IMR-90 (cell line): ENCODE measurements around the gene CARD18. TPM values are rescaled to one million over a fixed set of nuclear protein-coding genes. Genes with fewer than 3 reads are reported as not detected.

Experiments
- ATAC-seq: fragments of 200-7000 bp; cut with Tn5 transposase; 2 replicates; pipeline ENCODE4 v1.9.1; 2020; ENCODE audit warnings: low read depth, mild to moderate bottlenecking, moderate library complexity
- BruUV-seq: library from RNA; stranded (reverse); fragments of 400-500 nt; replicated peaks from 2 replicates; lab custom pipeline; 2021; lab: Mats Ljungman, UMichigan
- CTCF ChIA-PET: fragments of 300-600 bp; formaldehyde crosslinking; extraction: SDS; loops from one replicate; lab custom pipeline; 2021; ENCODE audit warnings: antibody characterized with exemption; lab: Yijun Ruan, JAX
- POLR2A ChIA-PET: fragments of 300-600 bp; sonication (Branson Sonifier 250); formaldehyde crosslinking; loops from one replicate; lab custom pipeline; 2022; ENCODE audit warnings: antibody characterized with exemption; ENCODE audit not compliant: unreplicated experiment; lab: Charles Lee
- DNase-seq: peaks from one replicate; pipeline ENCODE4 v3.0.0; 2013
- H2AFZ ChIP-seq: replicated peaks from 2 replicates; pipeline ENCODE3; 2013; ENCODE audit warnings: low read length, mild to moderate bottlenecking; ENCODE audit not compliant: poor library complexity
- H2AK5ac ChIP-seq: 2 replicates; pipeline ENCODE4 v1.6.1; 2013; ENCODE audit warnings: low read depth, low read length, inconsistent platforms
- H2AK9ac ChIP-seq: replicated peaks from 2 replicates; pipeline ENCODE3; 2013; ENCODE audit warnings: mild to moderate bottlenecking, low read depth, low read length, moderate library complexity; ENCODE audit not compliant: poor library complexity
- H2BK120ac ChIP-seq: 2 replicates; pipeline ENCODE4 v1.6.1; 2013; ENCODE audit warnings: low read depth, low read length, inconsistent platforms
- H2BK15ac ChIP-seq: 3 replicates; pipeline ENCODE4 v1.6.1; 2013; ENCODE audit warnings: low read depth, low read length, inconsistent platforms
- H2BK20ac ChIP-seq: 2 replicates; pipeline ENCODE4 v1.6.1; 2013; ENCODE audit warnings: low read depth, mild to moderate bottlenecking, inconsistent platforms, low read length, moderate library complexity
- H2BK5ac ChIP-seq: 2 replicates; pipeline ENCODE4 v1.6.1; 2013; ENCODE audit warnings: mild to moderate bottlenecking, low read depth, low read length, inconsistent platforms; ENCODE audit not compliant: poor library complexity, severe bottlenecking
- H3K14ac ChIP-seq: replicated peaks from 2 replicates; pipeline ENCODE4 v1.6.1; 2013; ENCODE audit warnings: low read depth, low read length, inconsistent platforms
- H3K18ac ChIP-seq: 2 replicates; pipeline ENCODE4 v1.6.1; 2013; ENCODE audit warnings: low read depth, low read length, control low read depth
- H3K23ac ChIP-seq: 2 replicates; pipeline ENCODE4 v1.6.1; 2013; ENCODE audit warnings: low read depth, low read length, inconsistent platforms
- H3K27ac ChIP-seq: 2 replicates; pipeline ENCODE4 v1.5.1; 2013; ENCODE audit warnings: mild to moderate bottlenecking, control low read depth, low read length; ENCODE audit not compliant: insufficient read depth
- H3K27me3 ChIP-seq: 2 replicates; pipeline ENCODE4 v1.6.1; 2013; ENCODE audit warnings: low read length; ENCODE audit not compliant: control insufficient read depth, insufficient read depth
- H3K36me3 ChIP-seq: 2 replicates; pipeline ENCODE4 v1.6.1; 2013; ENCODE audit warnings: low read length, mixed read lengths; ENCODE audit not compliant: control insufficient read depth, insufficient read depth
- H3K4ac ChIP-seq: 2 replicates; pipeline ENCODE4 v1.6.1; 2013; ENCODE audit warnings: low read depth, low read length, inconsistent platforms
- H3K4me1 ChIP-seq: 2 replicates; pipeline ENCODE4 v1.6.1; 2013; ENCODE audit warnings: low read length, mixed read lengths; ENCODE audit not compliant: control insufficient read depth, insufficient read depth
- H3K4me2 ChIP-seq: 2 replicates; pipeline ENCODE4 v1.6.1; 2013; ENCODE audit warnings: low read depth, mild to moderate bottlenecking, control low read depth, low read length, moderate library complexity
- H3K4me3 ChIP-seq: 2 replicates; pipeline ENCODE4 v1.5.1; 2013; ENCODE audit warnings: low read depth, mild to moderate bottlenecking, control low read depth, low read length, moderate library complexity; ENCODE audit not compliant: insufficient read depth
- H3K56ac ChIP-seq: 2 replicates; pipeline ENCODE4 v1.6.1; 2013; ENCODE audit warnings: low read length, inconsistent platforms; ENCODE audit not compliant: insufficient read depth; ENCODE audit errors: extremely low read depth
- H3K79me1 ChIP-seq, 2 experiments: 2 replicates each; pipeline ENCODE4 v1.6.1; 2013; ENCODE audit warnings: low read length in 2 of 2, inconsistent platforms in 1 of 2, low read depth in 1 of 2
- H3K9ac ChIP-seq: 2 replicates; pipeline ENCODE4 v1.6.1; 2013; ENCODE audit warnings: low read depth, low read length, control low read depth
- H3K9me1 ChIP-seq: 2 replicates; pipeline ENCODE4 v1.6.1; 2013; ENCODE audit warnings: low read length, inconsistent platforms; ENCODE audit not compliant: insufficient read depth
- H3K9me3 ChIP-seq: 2 replicates; pipeline ENCODE4 v1.6.1; 2013; ENCODE audit warnings: low read length; ENCODE audit not compliant: control insufficient read depth, insufficient read depth
- H4K20me1 ChIP-seq: 2 replicates; pipeline ENCODE4 v1.6.1; 2013; ENCODE audit warnings: low read length, inconsistent platforms; ENCODE audit not compliant: insufficient read depth
- H4K5ac ChIP-seq: 2 replicates; pipeline ENCODE4 v1.6.1; 2013; ENCODE audit warnings: mild to moderate bottlenecking, low read depth, low read length, control low read depth
- H4K8ac ChIP-seq, 2 experiments: 2 replicates each; pipeline ENCODE4 v1.6.1; 2013; ENCODE audit warnings: low read depth in 2 of 2, low read length in 2 of 2, control low read depth in 1 of 2, inconsistent platforms in 1 of 2
- H4K91ac ChIP-seq: 2 replicates; pipeline ENCODE4 v1.6.1; 2013; ENCODE audit warnings: low read depth, low read length, inconsistent platforms; ENCODE audit not compliant: insufficient read depth
- CEBPB ChIP-seq: IDR thresholded peaks from 2 replicates; pipeline ENCODE4 v1.6.1; 2012; ENCODE audit warnings: low read depth, low read length, improper control_type of control experiment
- RAD21 ChIP-seq: IDR thresholded peaks from 2 replicates; pipeline ENCODE4 v1.6.1; 2012; ENCODE audit warnings: low read length, improper control_type of control experiment
- dilution Hi-C: fragments of 300-500 bp; cut with HindIII; formaldehyde crosslinking; loops from one replicate; pipeline ENCODE4 v1.14.3; 2018; ENCODE audit warnings: low sequenced_read_pairs; ENCODE audit not compliant: unreplicated experiment
- in situ Hi-C: fragments of 300-500 bp; cut with MboI; formaldehyde crosslinking; loops from 3 replicates; pipeline ENCODE4 v1.14.3; 2019; ENCODE audit warnings: low sequenced_read_pairs, inconsistent platforms, mixed read lengths
- intact Hi-C: fragments of 100-400 bp; cut with micrococcal nuclease; formaldehyde crosslinking; loops from 2 replicates; pipeline ENCODE4 v1.10.0; 2022
- polyA plus RNA-seq, 3 experiments: library from polyadenylated mRNA; depleted of rRNA; stranded (reverse); fragments of >200 nt; gene quantifications; 2 replicates each; pipeline ENCODE4 v1.2.3, GENCODE V29; 2012; ENCODE audit warnings: low replicate concordance in 1 of 3
- total RNA-seq: library from RNA; depleted of rRNA; stranded (reverse); fragments of >200 nt; gene quantifications from 2 replicates; pipeline ENCODE4 v1.2.3, GENCODE V29; 2012

The CARD18 gene
- total and polyA plus RNA-seq, 2 of the 4 experiments (the other 2 are of a cell fraction): not detected

DNA sequence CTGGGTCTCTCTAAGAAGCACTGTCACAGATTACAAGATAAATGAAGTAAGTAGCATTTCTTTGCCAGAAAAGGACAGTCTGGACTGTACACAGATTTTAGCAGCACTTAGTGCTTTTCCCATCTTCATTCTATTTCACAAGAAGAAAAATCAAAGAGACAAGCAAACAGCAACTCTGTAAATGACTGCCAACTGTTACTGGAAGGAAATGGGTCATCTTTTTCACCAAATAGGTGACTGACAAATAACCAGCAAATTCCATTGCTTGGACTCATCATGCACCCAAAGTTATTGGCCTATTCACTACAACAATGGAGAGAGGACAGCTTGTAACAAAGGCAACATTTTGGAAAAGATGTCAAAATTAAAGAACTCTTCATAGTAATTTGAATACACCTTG lies 28.9 kb upstream of the CARD18 start:
- TF ChIP-seq CEBPB: no peak
- no peak for TF ChIP-seq RAD21
- Histone ChIP-seq H2BK5ac (peak overlapping the region; percentile 11), H2AK5ac (no peak overlapping the region), H4K8ac (no peak overlapping the region), H3K18ac (no peak overlapping the region), H3K4me2 (no peak overlapping the region; the same call in 1 of the 2 replicates), H4K91ac (no peak overlapping the region), H2BK15ac (no peak overlapping the region), H3K4ac (no peak overlapping the region), H3K79me1 (no peaks in the 10 kb centered on the region), H4K5ac (no peak overlapping the region; the same call in 1 of the 2 replicates), H4K20me1 (no peaks in the 10 kb centered on the region), H2AFZ (no peak overlapping the region), H2BK120ac (peak overlapping the region; percentile 12; the same call in 1 of the 2 replicates), H3K9me1 (no peaks in the 10 kb centered on the region), H2BK20ac (no peak overlapping the region), H3K4me3 (no peak overlapping the region), H3K9me3 (peaks cover 2% of the 10 kb centered on the region; the same call in 1 of the 2 replicates), H3K23ac (no peak overlapping the region), H3K4me1 (no peaks in the 10 kb centered on the region), H2AK9ac (no peak overlapping the region), H3K27ac (no peak overlapping the region), H3K14ac (no peak overlapping the region; the same call in 1 of the 2 replicates), H3K27me3 (no peaks in the 10 kb centered on the region), H3K9ac (no peak overlapping the region), H3K56ac (no peak overlapping the region), H3K36me3 (no peaks in the 10 kb centered on the region)
- CTCF ChIA-PET: no interaction called here
- BruUV-seq: no TSS peak
- intact Hi-C loops: no loop called here
- DNase-seq (peak; percentile 33), ATAC-seq (no peak)
- dilution Hi-C loops: no loop called here
- in situ Hi-C loops: no loop called here
- POLR2A ChIA-PET: no interaction called here
